HG02870 (cell line): ENCODE data around the gene FMO5.
"Not testable (repeated sequence)": the region's sequence is repeated elsewhere in the genome, so short reads cannot be mapped to it uniquely, and the experiment has no call there.

Experiments
- ATAC-seq: cut with Tn5 transposase; IDR thresholded peaks from one replicate; pipeline ENCODE4 v1.9.1; 2021; ENCODE audit warnings: mild to moderate bottlenecking, moderate library complexity; ENCODE audit not compliant: unreplicated experiment

Gene FMO5

GRCh38 chr1:147208619-147209018, 16.5 kb downstream of the FMO5 start:
- no peak for ATAC-seq

- ATAC-seq = no peak
These were observed 17.9 kb downstream of the FMO5 start for GRCh38 chr1:147207192-147207591.

DNA sequence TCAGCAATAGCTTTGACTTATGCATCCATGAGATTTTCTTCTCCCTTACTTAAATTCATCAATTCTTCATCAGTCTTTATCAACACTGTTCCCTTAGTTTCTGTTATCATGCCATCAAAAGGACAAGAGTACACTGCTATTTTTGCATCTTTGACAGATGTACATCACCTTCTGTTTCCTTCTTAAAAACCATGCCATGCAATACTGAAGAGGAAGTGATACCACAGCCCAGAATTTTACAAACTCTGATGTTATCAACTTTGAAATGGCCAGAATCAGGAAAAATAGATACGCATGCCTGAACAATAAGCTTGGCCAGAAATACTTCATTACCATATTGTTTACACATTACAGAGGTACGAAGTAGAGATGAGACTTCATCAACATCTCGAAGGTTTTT, 21.1 kb downstream of the FMO5 start:
- no peak for ATAC-seq

DNA sequence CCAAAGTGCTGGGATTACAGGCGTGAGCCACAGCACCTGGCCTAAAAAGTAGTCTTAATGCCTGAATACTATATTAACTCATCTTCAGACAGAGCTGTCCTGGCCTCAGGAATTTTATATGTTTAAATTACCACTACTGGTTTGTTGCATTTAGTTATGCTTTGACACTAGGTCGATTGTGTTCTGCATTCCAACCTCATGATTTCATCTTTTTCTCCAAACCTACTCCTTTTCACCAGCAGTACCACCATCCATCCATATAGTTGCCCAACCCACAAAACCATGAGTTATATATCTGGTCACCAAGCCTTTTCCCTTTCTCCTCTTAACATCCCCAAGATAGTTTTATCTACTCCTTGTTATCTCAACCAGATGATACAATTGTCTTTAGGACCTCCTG, 22.6 kb downstream of the FMO5 start:
- no peak for ATAC-seq

DNA sequence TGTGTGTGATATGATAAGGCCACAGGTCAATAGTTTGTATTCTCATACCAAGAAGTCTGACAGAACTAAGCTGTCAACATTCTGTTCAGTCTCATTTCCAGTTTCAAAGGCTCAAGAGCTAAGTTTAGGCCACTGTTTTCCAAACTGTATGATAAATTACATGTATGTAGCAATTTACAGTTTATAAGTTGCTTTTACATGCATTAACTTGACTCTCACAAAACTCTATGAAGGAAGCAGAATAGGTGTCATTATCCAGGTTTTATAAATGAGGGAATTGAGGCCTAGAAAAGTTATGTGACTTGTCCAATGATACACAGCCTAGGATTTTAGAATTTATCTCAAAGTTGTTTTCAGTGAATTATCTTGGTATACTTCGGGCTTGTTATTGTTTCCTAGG, 23.4 kb downstream of the FMO5 start:
- no peak for ATAC-seq

DNA sequence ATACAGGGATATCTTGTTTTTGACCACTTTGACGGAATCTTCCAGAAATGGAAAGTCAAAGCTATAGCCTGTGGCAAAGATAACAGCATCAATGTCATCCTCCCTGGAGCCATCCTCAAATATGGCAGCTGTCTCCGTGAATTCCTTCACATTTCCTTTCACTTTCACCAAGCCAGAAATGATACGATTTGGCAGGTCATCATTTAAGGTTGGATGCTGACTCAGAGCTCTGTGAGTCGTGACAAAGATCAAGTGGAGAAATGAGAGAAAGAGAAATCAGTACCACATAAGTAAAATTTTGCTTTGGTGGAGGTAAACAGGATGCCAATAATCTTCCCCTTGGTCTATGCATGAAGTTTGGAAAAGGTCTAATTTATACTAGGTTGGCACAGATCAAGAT, 23.9 kb downstream of the FMO5 start:
- no peak for ATAC-seq

DNA sequence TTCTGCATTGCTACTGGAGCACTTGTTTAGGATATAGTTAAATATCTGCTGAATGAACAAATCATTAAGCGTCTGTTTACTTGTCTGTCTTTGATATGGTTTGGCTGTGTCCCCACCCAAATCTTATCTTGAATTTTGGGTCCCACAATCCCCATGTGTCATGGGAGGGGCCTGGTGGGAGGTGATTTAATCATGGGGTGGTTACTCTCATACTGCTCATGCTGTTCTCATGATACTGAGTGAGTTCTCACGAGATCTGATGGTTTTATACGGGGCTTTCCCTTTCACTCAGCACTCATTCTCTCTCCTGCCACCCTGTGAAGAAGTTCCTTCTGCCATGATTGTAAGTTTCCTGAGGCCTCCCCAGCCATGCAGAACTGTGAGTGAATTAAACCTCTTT, 27.8 kb downstream of the FMO5 start:
- ATAC-seq = not testable (repeated sequence)

DNA sequence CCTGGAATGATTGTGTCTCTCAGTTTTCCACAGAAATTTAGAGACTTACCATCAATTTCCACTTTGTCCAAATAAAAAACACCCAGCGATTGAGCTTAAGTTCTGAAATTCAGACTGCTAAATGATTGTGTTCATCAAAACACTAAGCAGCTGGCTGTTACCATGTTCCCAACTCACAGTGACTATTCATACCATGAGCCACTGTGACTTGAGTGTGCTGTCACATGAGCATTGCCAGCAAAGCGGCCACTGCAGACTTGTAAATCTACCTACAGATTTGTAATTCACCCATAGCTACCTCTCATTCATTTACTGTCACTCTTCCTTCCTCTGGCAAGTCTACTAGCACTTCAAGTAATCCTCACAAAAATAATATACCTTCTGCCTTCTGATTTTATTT, 35.6 kb downstream of the FMO5 start:
- no peak for ATAC-seq

DNA sequence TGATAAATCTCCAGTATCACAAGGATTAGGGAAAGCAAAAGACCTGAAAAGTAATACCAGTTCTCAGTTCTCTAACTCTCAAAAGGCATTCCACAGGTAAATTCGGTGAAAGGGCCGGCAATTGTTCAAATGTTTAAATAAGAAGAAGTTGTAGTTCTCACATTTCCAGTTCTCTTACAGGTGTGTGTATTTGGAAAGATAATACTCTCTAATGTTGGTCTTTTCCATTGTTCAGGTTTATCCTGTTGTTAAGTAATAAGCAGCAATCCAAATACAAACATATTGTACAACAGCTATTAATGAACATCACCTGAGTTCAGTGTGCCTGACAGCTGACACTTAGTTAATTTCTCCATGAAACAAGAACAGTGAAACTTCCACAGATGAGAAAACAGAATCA, 39.7 kb downstream of the FMO5 start:
- ATAC-seq = no peak

DNA sequence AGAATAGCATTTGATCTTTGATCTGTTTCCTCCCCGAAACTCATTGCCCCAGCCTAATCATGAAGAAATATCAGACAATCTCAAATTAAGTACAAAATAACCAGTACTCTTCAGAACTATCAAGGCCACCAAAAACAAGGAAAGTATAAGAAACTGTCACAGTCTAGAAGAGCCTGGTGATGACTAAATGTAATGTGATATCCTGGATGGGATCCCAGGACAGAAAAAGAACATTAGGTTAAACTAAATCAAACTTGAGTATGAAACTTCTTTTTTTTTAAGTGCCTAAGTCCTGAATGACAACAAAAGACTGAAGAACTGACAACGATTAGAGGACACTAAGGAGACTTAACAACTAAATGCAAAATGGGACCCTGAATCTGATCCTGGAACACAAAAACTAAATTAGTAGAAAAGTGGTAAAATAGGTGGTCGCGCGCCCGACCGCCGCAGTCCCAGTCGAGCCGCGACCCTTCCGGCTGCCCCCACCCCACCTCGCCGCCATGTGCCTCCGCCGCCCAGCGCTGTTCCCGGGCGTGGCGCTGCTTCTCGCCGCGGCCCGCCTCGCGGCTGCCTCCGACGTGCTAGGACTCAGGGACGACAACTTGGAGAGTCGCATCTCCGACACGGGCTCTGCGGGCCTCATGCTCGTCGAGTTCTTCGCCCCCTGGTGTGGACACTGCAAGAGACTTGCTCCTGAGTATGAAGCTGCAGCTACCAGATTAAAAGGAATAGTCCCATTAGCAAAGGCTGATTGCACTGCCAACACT, 47.3 kb downstream of the FMO5 start:
- ATAC-seq = no peak

DNA sequence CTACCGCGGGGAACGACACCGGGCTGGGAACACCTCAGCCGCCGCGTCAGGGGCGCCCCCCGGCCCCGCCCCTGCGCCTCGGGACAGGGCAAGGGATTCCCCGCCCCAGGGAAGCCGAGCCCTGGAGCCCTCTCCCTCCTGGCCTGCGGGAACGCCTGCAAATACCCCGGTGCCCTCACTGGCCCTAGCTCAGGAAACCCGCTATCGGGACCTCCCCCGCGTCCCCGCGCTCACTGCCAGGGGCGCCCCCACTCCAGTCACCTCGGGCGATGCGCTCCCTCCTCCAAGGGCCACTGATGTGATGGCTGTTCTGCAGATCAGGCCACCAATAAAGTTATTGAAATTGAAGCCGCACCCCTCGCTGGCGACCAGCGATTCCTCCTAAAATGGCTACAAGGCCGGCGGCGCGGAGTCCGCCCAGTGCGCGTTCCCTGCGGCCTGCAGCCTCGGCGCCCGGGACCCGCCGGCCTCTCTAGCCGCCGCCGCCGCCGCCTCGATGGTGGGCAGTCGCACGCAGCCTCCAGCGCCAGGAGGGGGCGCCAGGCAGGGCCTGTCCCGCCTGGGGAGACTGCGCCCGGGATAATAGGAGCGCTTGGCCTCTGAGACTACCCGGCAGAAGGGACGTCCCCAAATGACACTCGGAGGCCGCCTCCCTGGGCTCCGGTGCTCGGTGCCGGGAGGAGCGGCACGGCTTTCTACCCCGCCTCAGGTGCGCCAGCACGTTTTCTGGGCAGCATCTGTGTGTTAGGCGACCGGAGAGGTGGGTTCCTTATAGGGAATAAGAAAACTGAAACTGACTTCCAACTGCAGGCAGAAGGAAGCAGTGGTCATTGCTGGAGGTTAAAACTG, 52.7 kb downstream of the FMO5 start, which contains the start of gene PRKAB2:
Gene PRKAB2 (minus strand): TSS at position 303 of the 849 bp plus-strand sequence. CDS start 326 bp downstream, outside the sequence.
- ATAC-seq = peak; percentile 86

- peak; percentile 19 for ATAC-seq
These were observed 53.6 kb downstream of the FMO5 start for GRCh38 chr1:147171399-147172167.

DNA sequence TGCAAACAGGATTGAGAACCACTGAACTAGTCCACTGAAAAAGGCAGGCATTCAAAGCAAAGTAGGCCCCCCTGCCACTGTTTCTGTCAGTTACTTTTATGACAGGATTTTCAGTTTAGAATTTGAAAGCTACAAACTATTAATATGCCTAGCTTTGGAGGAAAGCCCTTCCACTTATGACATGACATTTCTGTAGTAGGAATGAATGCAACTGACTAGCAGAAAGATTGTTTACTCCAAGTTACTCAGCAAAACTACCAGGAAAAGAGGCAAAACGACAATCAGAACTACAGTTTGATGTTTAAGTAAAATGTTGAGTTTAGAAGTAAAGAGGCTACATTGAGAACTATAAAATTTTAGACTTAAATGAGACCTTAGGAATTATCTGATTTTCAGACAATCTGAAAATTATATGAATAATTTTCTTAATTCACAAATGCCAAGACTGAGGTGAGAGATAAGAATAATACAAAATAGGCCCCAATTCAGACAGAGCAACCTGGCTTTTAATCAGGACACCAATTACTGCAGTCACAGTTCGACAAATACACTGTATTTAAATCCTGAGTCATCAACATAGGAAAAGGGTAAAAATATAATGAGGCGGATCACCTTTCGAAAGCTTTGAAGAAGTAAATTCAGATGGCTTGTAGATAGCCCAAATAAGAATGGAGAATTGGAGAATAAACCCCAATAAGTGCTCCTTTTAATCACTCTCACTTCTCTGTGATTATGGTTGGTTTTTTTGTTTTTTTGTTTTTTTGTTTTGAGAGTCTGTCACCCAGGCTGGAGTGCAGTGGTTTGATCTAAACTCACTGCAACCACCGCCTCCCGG, 55.1 kb downstream of the FMO5 start:
- ATAC-seq = no peak

- ATAC-seq = no peak
These were observed 56.0 kb downstream of the FMO5 start for GRCh38 chr1:147169171-147169570.

DNA sequence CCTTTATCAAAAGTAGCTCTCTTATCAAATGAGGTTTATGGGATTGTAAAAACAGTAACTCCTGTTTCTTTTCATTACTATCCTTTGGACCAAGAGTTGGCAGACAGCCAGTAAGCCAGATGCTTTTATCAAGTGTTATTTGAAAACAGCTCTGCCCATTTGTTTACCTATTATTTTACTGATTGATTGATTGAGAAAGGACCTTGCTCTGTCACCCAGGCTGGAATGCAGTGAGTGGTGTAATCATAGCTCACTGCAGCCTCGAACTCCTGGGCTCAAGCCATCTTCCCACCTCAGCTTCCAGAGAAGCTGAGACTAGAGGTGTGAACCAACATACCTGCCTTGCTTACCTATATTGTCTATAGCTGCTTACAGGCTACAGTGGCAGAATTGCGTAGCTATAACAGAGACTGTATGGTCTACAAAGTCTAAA, 56.5 kb downstream of the FMO5 start:
- ATAC-seq = no peak

GRCh38 chr1:147167365-147167764, 57.8 kb downstream of the FMO5 start:
- no peak for ATAC-seq

- no peak for ATAC-seq
These were observed 62.1 kb downstream of the FMO5 start for GRCh38 chr1:147163019-147163418.

DNA sequence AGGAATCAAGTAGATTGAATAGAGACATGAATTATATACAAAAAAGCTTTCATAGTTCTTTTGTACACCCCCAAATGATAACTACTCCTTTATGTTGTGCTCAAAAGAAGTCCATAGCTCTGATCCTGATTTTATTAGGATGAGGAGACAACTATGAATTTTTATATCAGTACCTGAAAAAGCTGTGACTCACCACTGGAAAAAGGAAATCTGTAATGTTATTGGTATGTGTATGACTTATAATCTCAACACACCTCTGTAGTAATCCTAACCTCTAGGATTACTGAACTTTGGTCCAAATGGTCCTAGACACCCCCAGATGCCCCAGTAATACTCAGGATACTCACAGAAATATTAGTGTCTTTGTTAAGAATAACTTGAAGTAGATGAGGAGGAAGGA, 63.0 kb downstream of the FMO5 start:
- ATAC-seq = no peak

- not testable (repeated sequence) for ATAC-seq
These were observed 68.0 kb downstream of the FMO5 start for GRCh38 chr1:147157116-147157515.

DNA sequence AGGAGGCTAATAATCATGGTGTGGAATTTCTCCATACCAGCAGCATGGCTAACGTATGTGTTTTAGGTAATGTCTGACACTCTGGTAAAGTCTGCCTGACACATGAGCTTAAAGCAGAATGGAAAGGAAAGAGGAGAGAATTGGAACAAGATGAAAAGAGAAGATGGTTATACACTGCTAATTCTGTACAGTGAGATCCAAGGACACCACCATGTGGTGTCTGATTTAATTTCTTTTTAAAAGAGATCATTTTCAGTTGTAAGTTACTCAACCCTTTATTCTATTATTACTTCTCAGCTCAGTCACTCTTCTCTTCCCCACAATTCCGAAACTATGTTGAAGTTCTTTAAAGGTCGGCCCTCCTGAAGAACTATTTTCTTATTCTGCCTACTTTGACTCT, 68.5 kb downstream of the FMO5 start:
- ATAC-seq = no peak
